Lower leg skin (tissue), 4 donors: ENCODE measurements around the gene DMRTB1. TPM values are rescaled to one million over a fixed set of nuclear protein-coding genes. Genes with fewer than 3 reads are reported as not detected.
"Not testable (repeated sequence)": the region's sequence is repeated elsewhere in the genome, so short reads cannot be mapped to it uniquely, and the experiment has no call there.

ENCODE experiments used
- DNase-seq, 2 donors: peaks; one replicate each; pipeline ENCODE4 v3.0.0-alpha.2; 2019; ENCODE audit warnings: low spot score in 2 of 2
- H3K4me3 ChIP-seq: fragments of 200-600 bp; sonication (generic); 2 replicates; pipeline ENCODE4 v1.5.1; 2017; ENCODE audit warnings: mild to moderate bottlenecking, low read depth; ENCODE audit not compliant: poor library complexity, severe bottlenecking
- CTCF ChIP-seq, 3 donors: fragments of 450-650 bp; IDR thresholded peaks; one replicate each; pipeline ENCODE4 v1.5.1; 2016; ENCODE audit warnings: antibody characterized with exemption in 3 of 3, mild to moderate bottlenecking in 3 of 3, moderate library complexity in 2 of 3
- POLR2A ChIP-seq, 2 donors: fragments of 450-650 bp; IDR thresholded peaks; one replicate each; pipeline ENCODE4 v1.6.1; 2016 to 2017; ENCODE audit warnings: antibody characterized with exemption in 2 of 2, mild to moderate bottlenecking in 1 of 2, moderate library complexity in 1 of 2
- WGBS, 2 donors: methylation state at CpG; one replicate each; pipeline ENCODE4 v1.1.5; 2018; 5-methylcytosine and 5-hydroxymethylcytosine counted together
- intact Hi-C: fragments of 100-400 bp; cut with DNase I; formaldehyde crosslinking; loops from one replicate; pipeline ENCODE4 v1.15.0; 2023; ENCODE audit warnings: low total_unique reads
- total RNA-seq, 4 donors: library from RNA; depleted of rRNA; stranded (reverse); fragments of >200 nt; gene quantifications; one replicate each; pipeline ENCODE4 v1.1.0, GENCODE V29; 2016

Gene DMRTB1
- total RNA-seq, 4 donors from 2014 or later = not detected

DNA sequence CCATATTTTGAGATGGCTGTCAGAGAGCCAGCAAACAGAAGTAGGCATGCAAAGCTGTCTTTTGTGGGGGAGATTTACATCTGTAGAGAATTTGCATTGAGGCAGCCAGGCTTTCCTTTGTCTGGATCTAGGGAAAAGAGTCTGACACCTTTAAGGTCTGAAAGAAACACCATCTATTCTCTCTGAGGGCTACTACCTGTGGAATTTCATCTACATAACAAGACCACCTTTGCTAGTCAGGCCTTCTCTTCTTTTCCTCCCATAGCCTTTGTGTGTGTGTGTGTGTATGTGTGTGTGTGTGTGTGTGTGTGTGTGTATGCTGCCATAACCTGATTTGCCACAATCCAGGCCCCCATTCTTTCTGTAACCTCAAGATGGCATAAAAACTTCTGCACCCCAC, 28.4 kb upstream of the DMRTB1 start:
- H3K4me3 ChIP-seq = no peak overlapping the region
- TF ChIP-seq CTCF (IDR thresholded peaks at IDR 0.05) (no peak), POLR2A (IDR thresholded peaks at IDR 0.05) (no peak)
- DNase-seq = no peak
- intact Hi-C loops = no loop called here

DNA sequence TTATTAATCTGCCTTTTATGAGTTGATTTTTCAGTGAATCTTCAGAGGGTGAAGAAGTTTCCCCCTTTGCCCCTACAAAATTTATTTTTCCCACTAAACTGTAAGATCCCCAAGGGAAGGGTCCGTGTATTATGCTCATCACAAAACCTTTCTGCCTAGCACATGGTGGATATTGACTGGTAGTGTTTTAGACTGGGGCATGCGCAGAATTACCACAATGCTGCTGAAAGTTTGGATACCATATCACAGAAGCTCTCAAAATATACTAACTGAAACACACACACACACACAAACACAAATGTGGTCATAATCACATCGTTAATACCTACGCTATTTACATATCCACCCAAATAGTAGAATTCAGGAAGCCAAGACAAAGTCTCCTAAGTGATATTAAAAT, 28.0 kb upstream of the DMRTB1 start:
- no peak for DNase-seq
- TF ChIP-seq CTCF (IDR thresholded peaks at IDR 0.05) (no peak), POLR2A (IDR thresholded peaks at IDR 0.05) (no peak)
- 81 to 89% methylated on average over 4 of the region's 4 CpGs for WGBS, 2 donors
- H3K4me3 ChIP-seq = no peak overlapping the region
- intact Hi-C loops = no loop called here

- no peak for DNase-seq
- 49 to 50% methylated on average over 5 of the region's 5 CpGs for WGBS, 2 donors
- intact Hi-C loops = no loop called here
- H3K4me3 ChIP-seq = no peak overlapping the region
- TF ChIP-seq CTCF (IDR thresholded peaks at IDR 0.05) = no peak
- TF ChIP-seq POLR2A (IDR thresholded peaks at IDR 0.05) = no peak
These were observed 27.2 kb upstream of the DMRTB1 start for GRCh38 chr1:53431805-53432565.

DNA sequence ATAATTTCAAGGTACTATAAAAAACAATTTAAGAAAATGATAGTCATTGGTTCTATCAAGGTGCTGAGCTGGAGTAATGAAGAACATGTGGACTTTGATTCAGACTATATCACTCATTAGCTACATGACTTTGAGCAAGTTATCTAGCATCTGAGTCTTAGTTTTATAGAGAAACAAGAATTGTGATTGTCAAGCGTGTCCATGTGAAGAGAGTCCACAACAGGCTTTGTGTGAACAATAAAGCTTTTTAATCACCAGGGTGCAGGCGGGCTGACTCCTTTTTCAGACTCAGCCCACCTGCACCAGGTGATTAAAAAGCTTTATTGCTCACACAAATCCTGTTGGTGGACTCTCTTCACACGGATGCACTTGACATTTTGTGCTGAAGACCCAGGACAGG, 26.6 kb upstream of the DMRTB1 start:
- no peak for DNase-seq
- intact Hi-C loops = no loop called here
- no peak for TF ChIP-seq CTCF (IDR thresholded peaks at IDR 0.05)
- no peak for TF ChIP-seq POLR2A (IDR thresholded peaks at IDR 0.05)
- no peak overlapping the region for H3K4me3 ChIP-seq
- WGBS, 2 donors = 76 to 85% methylated on average over 3 of the region's 3 CpGs

GRCh38 chr1:53434405-53435007, 24.7 kb upstream of the DMRTB1 start:
- DNase-seq, intact Hi-C loops, H3K4me3 ChIP-seq: not testable (repeated sequence)
- 81 to 85% methylated on average over 10 of the region's 10 CpGs for WGBS, 2 donors

DNA sequence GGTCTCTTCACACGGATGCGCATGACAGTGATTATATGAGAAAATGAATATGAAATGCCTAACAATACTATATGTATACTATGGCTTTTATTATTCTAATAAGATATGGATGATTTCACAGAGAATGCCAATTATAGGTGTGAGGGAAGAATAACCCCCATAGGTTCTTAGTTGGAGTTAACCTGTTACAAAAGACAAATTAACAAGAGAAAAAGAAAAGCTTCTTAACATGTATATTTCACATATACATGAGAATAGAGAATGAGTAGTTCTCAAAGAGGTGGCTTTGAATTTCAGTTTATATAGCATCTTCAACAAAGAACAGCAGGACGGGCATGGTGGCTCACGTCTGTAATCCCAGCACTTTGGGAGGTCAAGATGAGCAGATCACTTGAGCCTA, 24.0 kb upstream of the DMRTB1 start:
- WGBS, 2 donors = 90 to 92% methylated on average over 4 of the region's 4 CpGs
- H3K4me3 ChIP-seq = no peak overlapping the region
- TF ChIP-seq CTCF (IDR thresholded peaks at IDR 0.05) (no peak), POLR2A (IDR thresholded peaks at IDR 0.05) (no peak)
- no peak for DNase-seq
- intact Hi-C loops = no loop called here
